EL (cell line): ENCODE results near the gene SPDEF.

Source experiments
- DNase-seq: peaks from one replicate; pipeline ENCODE4 v3.0.0-alpha.2; 2016

SPDEF gene

GRCh38 chr6:34556031-34556471 lies at the start of gene SPDEF:
TSS of gene SPDEF (minus strand) at chr6:34556329. CDS start at chr6:34544455, 11,874 bp downstream.
- DNase-seq, result no peak

GRCh38 chr6:34603707-34604106 lies 47.6 kb upstream of the SPDEF start:
- no peak for DNase-seq

GRCh38 chr6:34602318-34603111 lies 46.4 kb upstream of the SPDEF start:
- DNase-seq, result peak; percentile 18

GRCh38 chr6:34601706-34602105 lies 45.6 kb upstream of the SPDEF start:
- DNase-seq, result no peak

GRCh38 chr6:34600796-34601195 lies 44.7 kb upstream of the SPDEF start:
- no peak for DNase-seq

GRCh38 chr6:34600101-34600500 lies 44.0 kb upstream of the SPDEF start:
- no peak for DNase-seq

- no peak for DNase-seq
Measured at GRCh38 chr6:34598712-34599111, 42.6 kb upstream of the SPDEF start.

GRCh38 chr6:34597605-34598353 lies 41.6 kb upstream of the SPDEF start:
- no peak for DNase-seq

GRCh38 chr6:34596798-34597197 lies 40.7 kb upstream of the SPDEF start:
- no peak for DNase-seq

GRCh38 chr6:34595332-34596184 lies 39.4 kb upstream of the SPDEF start:
- peak; percentile 29 for DNase-seq

GRCh38 chr6:34593701-34594100 lies 37.6 kb upstream of the SPDEF start:
- DNase-seq, result no peak

- no peak for DNase-seq
Measured at GRCh38 chr6:34592208-34592952, 36.3 kb upstream of the SPDEF start.

- no peak for DNase-seq
Measured at GRCh38 chr6:34589691-34590090, 33.6 kb upstream of the SPDEF start.

- no peak for DNase-seq
Measured at GRCh38 chr6:34589140-34589539, 33.0 kb upstream of the SPDEF start.

GRCh38 chr6:34587851-34588250 lies 31.7 kb upstream of the SPDEF start:
- DNase-seq, result no peak

GRCh38 chr6:34587325-34587724 lies 31.2 kb upstream of the SPDEF start:
- DNase-seq, result no peak

GRCh38 chr6:34586327-34587040 lies 30.4 kb upstream of the SPDEF start:
- no peak for DNase-seq

- no peak for DNase-seq
Measured at GRCh38 chr6:34585512-34586061, 29.5 kb upstream of the SPDEF start.

- no peak for DNase-seq
Measured at GRCh38 chr6:34585108-34585507, 29.0 kb upstream of the SPDEF start.

GRCh38 chr6:34584694-34585093 lies 28.6 kb upstream of the SPDEF start:
- no peak for DNase-seq

- DNase-seq, result no peak
Measured at GRCh38 chr6:34583861-34584604, 27.9 kb upstream of the SPDEF start.
